ENCODE results near the gene FRRS1L. TPM values are rescaled to one million over a fixed set of nuclear protein-coding genes. Genes with fewer than 3 reads are reported as not detected.

Gene FRRS1L
- total and polyA plus RNA-seq, 8 donors = 0.12 to 4.6 (median 0.55) TPM; not detected in 1

GRCh38 chr9:109097146-109097545, 69.9 kb downstream of the FRRS1L start:
- no peak for DNase-seq
- TF ChIP-seq CTCF (IDR thresholded peaks at IDR 0.05) (no peak), EP300 (IDR thresholded peaks at IDR 0.05) (no peak), POLR2AphosphoS5 (IDR thresholded peaks at IDR 0.05) (no peak), POLR2A (IDR thresholded peaks at IDR 0.05) (no peak)
- Histone ChIP-seq H3K4me3 (no peak overlapping the region), H3K9me3 (no peaks in the 10 kb centered on the region), H3K27me3 (no peaks in the 10 kb centered on the region), H3K27ac (peak overlapping the region in 4 of 5 donors; percentile 47 to 83 (median 78)), H3K36me3 (peaks cover 0 to 28% (median 20%) of the 10 kb centered on the region in 4 donors), H3K4me1 (peaks cover 45 to 98% (median 78%) of the 10 kb centered on the region in 4 donors)
- 93 to 98% (median 95%) methylated on average over 4 of the region's 4 CpGs for WGBS, 5 donors
- intact Hi-C loops (cut with DNase I; ENCODE audit: low total_unique reads) = no loop called here

GRCh38 chr9:109095321-109095720, 71.7 kb downstream of the FRRS1L start:
- WGBS, 5 donors = 61 to 89% (median 82%) methylated on average over 3 of the region's 3 CpGs
- H3K9me3 ChIP-seq = no peaks in the 10 kb centered on the region
- H3K4me1 ChIP-seq = peaks cover 35 to 83% (median 65%) of the 10 kb centered on the region in 4 donors

GRCh38 chr9:109094268-109094667, 72.8 kb downstream of the FRRS1L start:
- no peaks in the 10 kb centered on the region for H3K27me3 ChIP-seq
- peak overlapping the region in 1 of 5 donors; percentile 1 for H3K27ac ChIP-seq
- peaks cover 24 to 73% (median 54%) of the 10 kb centered on the region in 4 donors for H3K4me1 ChIP-seq
- TF ChIP-seq POLR2A (IDR thresholded peaks at IDR 0.05) (no peak), POLR2AphosphoS5 (IDR thresholded peaks at IDR 0.05) (no peak), EP300 (IDR thresholded peaks at IDR 0.05) (no peak), CTCF (IDR thresholded peaks at IDR 0.05) (no peak)
- no peaks in the 10 kb centered on the region for H3K9me3 ChIP-seq
- H3K36me3 ChIP-seq = peaks cover 6 to 56% (median 46%) of the 10 kb centered on the region in 4 donors
- intact Hi-C loops (cut with DNase I; ENCODE audit: low total_unique reads) = no loop called here
- DNase-seq = peak in 1 of 2 donors; percentile 9
- no peak overlapping the region for H3K4me3 ChIP-seq
- 69 to 86% (median 77%) methylated on average over 6 of the region's 6 CpGs for WGBS, 5 donors

More at GRCh38 chr9:109095321-109095720, 71.7 kb downstream of the FRRS1L start:
- Histone ChIP-seq H3K27me3 (no peaks in the 10 kb centered on the region), H3K4me3 (no peak overlapping the region), H3K36me3 (peaks cover 4 to 46% (median 36%) of the 10 kb centered on the region in 4 donors), H3K27ac (peak overlapping the region in 2 of 5 donors; percentile 1 to 7)
- intact Hi-C loops (cut with DNase I; ENCODE audit: low total_unique reads) = no loop called here
- TF ChIP-seq EP300 (IDR thresholded peaks at IDR 0.05) (no peak), POLR2AphosphoS5 (IDR thresholded peaks at IDR 0.05) (no peak), CTCF (IDR thresholded peaks at IDR 0.05) (no peak), POLR2A (IDR thresholded peaks at IDR 0.05) (no peak)
- DNase-seq = no peak

- Histone ChIP-seq H3K9me3 (no peaks in the 10 kb centered on the region), H3K4me3 (no peak overlapping the region), H3K27me3 (no peaks in the 10 kb centered on the region), H3K36me3 (peaks cover 14 to 73% (median 63%) of the 10 kb centered on the region in 4 donors), H3K4me1 (peaks cover 15 to 66% (median 44%) of the 10 kb centered on the region in 4 donors), H3K27ac (no peak overlapping the region)
- WGBS, 5 donors = 52 to 79% (median 68%) methylated on average over 1 of the region's 1 CpG
- intact Hi-C loops (cut with DNase I; ENCODE audit: low total_unique reads) = no loop called here
- DNase-seq = no peak
- TF ChIP-seq POLR2A (IDR thresholded peaks at IDR 0.05) (no peak), CTCF (IDR thresholded peaks at IDR 0.05) (no peak), POLR2AphosphoS5 (IDR thresholded peaks at IDR 0.05) (no peak), EP300 (IDR thresholded peaks at IDR 0.05) (no peak)
Observed at GRCh38 chr9:109092587-109092986, 74.5 kb downstream of the FRRS1L start.

All from stomach (tissue), 9 donors.